ENCODE results near the gene SLIT1. TPM values are rescaled to one million over a fixed set of nuclear protein-coding genes. Genes with fewer than 3 reads are reported as not detected.

Gene SLIT1
- total RNA-seq, 1 donor from 2014 or later, result 0.16 TPM

- DNase-seq (no peak), ATAC-seq (ENCODE audit: poor library complexity) (no peak)
- intact Hi-C loops (cut with DNase I), result no loop called here
Observed at GRCh38 chr10:97178074-97178473, 7.7 kb downstream of the SLIT1 start.

GRCh38 chr10:97176226-97176625, 9.5 kb downstream of the SLIT1 start:
- intact Hi-C loops (cut with DNase I), result no loop called here
- DNase-seq, result no peak
- ATAC-seq (ENCODE audit: poor library complexity), result no peak

- DNase-seq (no peak), ATAC-seq (ENCODE audit: poor library complexity) (no peak)
- intact Hi-C loops (cut with DNase I), result no loop called here
Observed at GRCh38 chr10:97175586-97175985, 10.2 kb downstream of the SLIT1 start.

GRCh38 chr10:97174941-97175340, 10.8 kb downstream of the SLIT1 start:
- intact Hi-C loops (cut with DNase I), result no loop called here
- ATAC-seq (ENCODE audit: poor library complexity), result no peak
- no peak for DNase-seq

GRCh38 chr10:97174276-97174775, 11.4 kb downstream of the SLIT1 start:
- ATAC-seq (ENCODE audit: poor library complexity) (no peak), DNase-seq (no peak)
- intact Hi-C loops (cut with DNase I), result no loop called here

GRCh38 chr10:97173036-97173435, 12.7 kb downstream of the SLIT1 start:
- ATAC-seq (ENCODE audit: poor library complexity) (no peak), DNase-seq (no peak)
- intact Hi-C loops (cut with DNase I), result no loop called here

- intact Hi-C loops (cut with DNase I), result no loop called here
- no peak for ATAC-seq (ENCODE audit: poor library complexity)
- no peak for DNase-seq
Observed at GRCh38 chr10:97171001-97171400, 14.8 kb downstream of the SLIT1 start.

- intact Hi-C loops (cut with DNase I), result no loop called here
- ATAC-seq (ENCODE audit: poor library complexity) (peak; percentile 81), DNase-seq (peak; percentile 80)
Observed at GRCh38 chr10:97169911-97170693, 15.7 kb downstream of the SLIT1 start.

GRCh38 chr10:97169063-97169462, 16.7 kb downstream of the SLIT1 start:
- intact Hi-C loops (cut with DNase I), result no loop called here
- no peak for DNase-seq
- no peak for ATAC-seq (ENCODE audit: poor library complexity)

- no peak for DNase-seq
- intact Hi-C loops (cut with DNase I), result no loop called here
- no peak for ATAC-seq (ENCODE audit: poor library complexity)
Observed at GRCh38 chr10:97168645-97169044, 17.1 kb downstream of the SLIT1 start.

GRCh38 chr10:97165499-97165898, 20.3 kb downstream of the SLIT1 start:
- intact Hi-C loops (cut with DNase I), result no loop called here
- no peak for DNase-seq
- ATAC-seq (ENCODE audit: poor library complexity), result no peak

- intact Hi-C loops (cut with DNase I), result no loop called here
- ATAC-seq (ENCODE audit: poor library complexity) (no peak), DNase-seq (no peak)
Observed at GRCh38 chr10:97163781-97164501, 21.8 kb downstream of the SLIT1 start.

GRCh38 chr10:97163181-97163580, 22.6 kb downstream of the SLIT1 start:
- ATAC-seq (ENCODE audit: poor library complexity), result no peak

GRCh38 chr10:97159646-97160305, 26.0 kb downstream of the SLIT1 start:
- intact Hi-C loops (cut with DNase I), result no loop called here
- no peak for DNase-seq
- ATAC-seq (ENCODE audit: poor library complexity), result no peak

More at GRCh38 chr10:97163181-97163580, 22.6 kb downstream of the SLIT1 start:
- DNase-seq, result no peak
- intact Hi-C loops (cut with DNase I), result no loop called here

GRCh38 chr10:97157578-97158095, 28.1 kb downstream of the SLIT1 start:
- ATAC-seq (ENCODE audit: poor library complexity) (no peak), DNase-seq (no peak)
- intact Hi-C loops (cut with DNase I), result no loop called here

GRCh38 chr10:97154781-97155180, 31.0 kb downstream of the SLIT1 start:
- DNase-seq, result no peak
- intact Hi-C loops (cut with DNase I), result no loop called here
- ATAC-seq (ENCODE audit: poor library complexity), result no peak

GRCh38 chr10:97154162-97154561, 31.6 kb downstream of the SLIT1 start:
- ATAC-seq (ENCODE audit: poor library complexity), result no peak
- intact Hi-C loops (cut with DNase I), result no loop called here
- DNase-seq, result no peak

GRCh38 chr10:97153270-97153850, 32.4 kb downstream of the SLIT1 start:
- DNase-seq, result no peak
- ATAC-seq (ENCODE audit: poor library complexity), result no peak
- intact Hi-C loops (cut with DNase I), result no loop called here

GRCh38 chr10:97151307-97151914, 34.3 kb downstream of the SLIT1 start:
- intact Hi-C loops (cut with DNase I), result no loop called here
- no peak for ATAC-seq (ENCODE audit: poor library complexity)
- no peak for DNase-seq
